ENCODE measurements around the gene CORO6.

- TF ChIP-seq POLR2A (IDR thresholded peaks at IDR 0.05) (no peak), EP300 (IDR thresholded peaks at IDR 0.05) (no peak)
- TF ChIP-seq, protein P1, sequence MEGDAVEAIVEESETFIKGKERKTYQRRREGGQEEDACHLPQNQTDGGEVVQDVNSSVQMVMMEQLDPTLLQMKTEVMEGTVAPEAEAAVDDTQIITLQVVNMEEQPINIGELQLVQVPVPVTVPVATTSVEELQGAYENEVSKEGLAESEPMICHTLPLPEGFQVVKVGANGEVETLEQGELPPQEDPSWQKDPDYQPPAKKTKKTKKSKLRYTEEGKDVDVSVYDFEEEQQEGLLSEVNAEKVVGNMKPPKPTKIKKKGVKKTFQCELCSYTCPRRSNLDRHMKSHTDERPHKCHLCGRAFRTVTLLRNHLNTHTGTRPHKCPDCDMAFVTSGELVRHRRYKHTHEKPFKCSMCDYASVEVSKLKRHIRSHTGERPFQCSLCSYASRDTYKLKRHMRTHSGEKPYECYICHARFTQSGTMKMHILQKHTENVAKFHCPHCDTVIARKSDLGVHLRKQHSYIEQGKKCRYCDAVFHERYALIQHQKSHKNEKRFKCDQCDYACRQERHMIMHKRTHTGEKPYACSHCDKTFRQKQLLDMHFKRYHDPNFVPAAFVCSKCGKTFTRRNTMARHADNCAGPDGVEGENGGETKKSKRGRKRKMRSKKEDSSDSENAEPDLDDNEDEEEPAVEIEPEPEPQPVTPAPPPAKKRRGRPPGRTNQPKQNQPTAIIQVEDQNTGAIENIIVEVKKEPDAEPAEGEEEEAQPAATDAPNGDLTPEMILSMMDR (IDR thresholded peaks at IDR 0.05) = no peak
Observed at GRCh38 chr17:29595943-29596774, 26.6 kb downstream of the CORO6 start.
